ENCODE results near the gene YBX3. TPM values are rescaled to one million over a fixed set of nuclear protein-coding genes. Genes with fewer than 3 reads are reported as not detected.

Gene YBX3
- total and polyA plus RNA-seq, 5 donors: 490 to 928 (median 682) TPM

DNA sequence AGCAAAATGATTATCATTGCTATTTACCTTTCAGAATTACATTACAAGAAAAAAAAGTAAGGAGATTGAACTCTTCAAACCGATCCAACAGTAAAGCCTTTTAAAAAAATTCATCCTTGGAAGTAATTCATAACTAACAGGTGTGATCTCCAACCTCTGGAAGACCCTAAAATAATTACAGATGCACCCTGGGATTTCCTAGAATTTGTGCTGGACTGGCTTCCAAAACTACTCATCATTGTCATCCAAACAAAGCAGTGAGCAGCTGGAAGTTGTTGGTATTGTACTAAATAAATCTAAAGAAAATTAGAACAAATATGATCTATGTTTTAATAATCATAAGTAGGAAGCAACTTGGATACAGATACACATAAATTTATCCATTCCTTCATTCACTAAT, 1.9 kb upstream of the YBX3 start:
- no peaks in the 10 kb centered on the region for H3K27me3 ChIP-seq (ENCODE audit: control insufficient read depth, insufficient read depth)
- H3K4me3 ChIP-seq (ENCODE audit: low read length): no peak overlapping the region
- 86% methylated on average over 1 of the region's 1 CpG for WGBS
- no peaks in the 10 kb centered on the region for H3K9me3 ChIP-seq (ENCODE audit: control insufficient read depth, low read length)
- DNase-seq (no peak), ATAC-seq (no peak)
- H3K27ac ChIP-seq (ENCODE audit: low read length): no peak overlapping the region
- no peaks in the 10 kb centered on the region for H3K4me1 ChIP-seq (ENCODE audit: control insufficient read depth, insufficient read depth, low read length)
- intact Hi-C loops (cut with DNase I): loop anchor here in 2 of 4 donors (10.0 kb wide), 1 partner anchor 110 kb away; the partner anchor contains the start of gene MAGOHB (in 2 of the 2)

DNA sequence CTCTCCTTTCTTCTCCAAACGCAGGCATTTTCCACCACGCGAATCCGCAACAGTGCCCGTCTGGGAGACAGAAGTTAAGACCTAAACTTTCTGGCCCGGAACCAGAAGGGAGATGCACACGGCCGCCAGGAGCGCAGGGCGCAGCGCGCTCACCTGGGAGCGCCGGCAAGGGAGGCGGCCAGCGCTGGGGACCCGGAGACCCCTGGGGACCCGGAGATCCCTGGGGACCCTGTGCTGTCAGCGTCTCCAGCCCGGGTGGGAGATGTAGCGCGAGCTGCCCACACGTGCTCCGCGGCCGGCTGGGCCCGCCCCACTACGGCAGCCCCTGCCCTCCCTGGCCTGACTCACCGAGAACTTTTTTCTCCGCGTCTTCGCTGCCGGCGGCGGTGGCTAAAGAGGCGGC, 620 bp downstream of the YBX3 start:
- Histone ChIP-seq H3K4me1 (ENCODE audit: control insufficient read depth, insufficient read depth, low read length) (peaks cover 5% of the 10 kb centered on the region), H3K27ac (ENCODE audit: low read length) (peak overlapping the region; percentile 87), H3K9me3 (ENCODE audit: control insufficient read depth, low read length) (no peaks in the 10 kb centered on the region), H3K27me3 (ENCODE audit: control insufficient read depth, insufficient read depth) (no peaks in the 10 kb centered on the region), H3K4me3 (ENCODE audit: low read length) (peak overlapping the region; percentile 85)
- intact Hi-C loops (cut with DNase I): loop anchor here in 2 of 4 donors (10.0 kb wide), 1 partner anchor 108 kb away; the partner anchor contains the start of gene MAGOHB (in 2 of the 2)
- DNase-seq (peak; percentile 56 to 83 (median 81)), ATAC-seq (peak; percentile 59 to 70)
- WGBS: under 1% methylated on average over 36 of the region's 36 CpGs

DNA sequence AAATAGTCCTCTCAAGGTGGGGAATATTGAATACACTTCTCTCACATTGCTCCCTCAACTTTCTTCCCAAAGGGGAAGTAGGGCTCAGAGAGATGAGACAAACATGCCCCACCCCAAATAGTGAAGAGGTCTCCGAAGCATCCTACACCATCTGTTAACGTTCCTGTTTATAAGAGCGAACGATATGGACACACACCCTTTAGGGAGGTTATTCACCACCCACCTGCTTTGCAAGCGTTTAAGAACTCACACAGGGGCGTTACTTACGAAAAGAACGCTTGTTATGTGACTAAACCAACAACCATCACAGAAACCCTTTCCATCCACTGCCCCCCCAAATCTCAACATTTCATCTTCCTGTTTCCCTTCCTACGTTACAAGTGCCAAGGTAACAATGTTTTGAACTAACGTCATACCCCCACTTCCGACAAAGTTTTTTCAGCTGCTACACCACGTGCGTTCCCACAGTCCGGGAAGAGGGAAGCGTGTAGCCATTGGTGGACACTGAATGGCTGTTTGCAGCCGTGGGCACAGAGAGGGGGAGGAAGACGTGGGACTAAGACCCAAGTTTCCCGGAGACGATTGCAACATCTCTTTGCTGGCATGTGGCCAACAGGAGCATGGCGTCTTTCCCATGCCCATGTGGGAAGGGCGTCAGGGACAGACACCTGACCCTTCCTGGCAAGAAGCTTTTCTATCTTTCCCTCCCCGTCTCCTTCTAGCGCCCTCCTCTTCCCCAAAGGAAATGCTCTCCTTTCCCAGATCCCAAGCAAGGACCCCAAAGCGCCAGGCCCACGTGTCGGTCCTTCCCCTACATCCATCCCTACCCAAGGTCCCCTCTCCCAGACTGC, 1.2 kb downstream of the YBX3 start:
- H3K27ac ChIP-seq (ENCODE audit: low read length): peak overlapping the region; percentile 87
- no peaks in the 10 kb centered on the region for H3K9me3 ChIP-seq (ENCODE audit: control insufficient read depth, low read length)
- ATAC-seq (peak; percentile 94 to 96), DNase-seq (peak; percentile 93 to 95 (median 94))
- peak overlapping the region; percentile 85 for H3K4me3 ChIP-seq (ENCODE audit: low read length)
- intact Hi-C loops (cut with DNase I): loop anchor here in 2 of 4 donors (10.0 kb wide), 1 partner anchor 107 kb away; the partner anchor contains the start of gene MAGOHB (in 2 of the 2)
- peaks cover 7% of the 10 kb centered on the region for H3K4me1 ChIP-seq (ENCODE audit: control insufficient read depth, insufficient read depth, low read length)
- H3K27me3 ChIP-seq (ENCODE audit: control insufficient read depth, insufficient read depth): no peaks in the 10 kb centered on the region
- under 1% methylated on average over 26 of the region's 26 CpGs for WGBS

DNA sequence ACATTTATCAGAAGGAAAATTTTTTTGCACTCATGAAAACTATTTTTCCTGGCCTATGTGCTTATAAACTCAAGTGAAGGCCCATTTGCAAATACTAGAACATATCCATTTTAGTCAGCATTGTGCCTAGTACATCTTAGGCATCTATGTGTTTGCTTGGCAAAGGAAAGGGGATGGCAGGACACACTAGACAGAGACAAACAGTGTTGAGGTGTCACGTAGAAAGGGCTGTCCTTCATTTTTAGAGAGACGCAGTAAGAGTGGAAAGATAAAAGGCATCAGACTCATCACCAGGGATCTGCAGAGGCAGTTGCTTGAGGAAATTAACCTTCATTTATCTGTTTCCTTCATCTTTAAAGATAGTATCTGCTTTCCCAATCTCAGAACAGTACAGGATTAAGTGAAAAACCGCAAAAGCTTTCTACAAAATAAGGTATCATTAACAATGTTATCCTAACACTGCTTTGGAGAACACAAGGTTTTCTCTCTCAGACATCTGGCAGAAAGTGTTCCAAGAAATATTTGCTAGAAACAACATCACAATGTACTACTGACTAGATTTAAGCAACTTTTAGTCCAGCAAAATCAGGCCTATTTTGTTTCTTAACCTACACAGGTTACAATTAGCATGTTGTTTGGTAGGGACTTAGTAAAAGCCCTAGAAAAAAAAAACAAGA, 2.0 kb downstream of the YBX3 start:
- H3K27me3 ChIP-seq (ENCODE audit: control insufficient read depth, insufficient read depth): no peaks in the 10 kb centered on the region
- whole genome bisulfite sequencing: 26% methylated on average over 3 of the region's 3 CpGs
- peaks cover 7% of the 10 kb centered on the region for H3K4me1 ChIP-seq (ENCODE audit: control insufficient read depth, insufficient read depth, low read length)
- peak in 1 of 2 donors; percentile 5 for ATAC-seq
- H3K9me3 ChIP-seq (ENCODE audit: control insufficient read depth, low read length): no peaks in the 10 kb centered on the region
- peak overlapping the region; percentile 85 for H3K4me3 ChIP-seq (ENCODE audit: low read length)
- H3K27ac ChIP-seq (ENCODE audit: low read length): peak overlapping the region; percentile 87
- intact Hi-C loops (cut with DNase I): loop anchor here in 2 of 4 donors (10.0 kb wide), 1 partner anchor 106 kb away; the partner anchor contains the start of gene MAGOHB (in 2 of the 2)
- no peak for DNase-seq

DNA sequence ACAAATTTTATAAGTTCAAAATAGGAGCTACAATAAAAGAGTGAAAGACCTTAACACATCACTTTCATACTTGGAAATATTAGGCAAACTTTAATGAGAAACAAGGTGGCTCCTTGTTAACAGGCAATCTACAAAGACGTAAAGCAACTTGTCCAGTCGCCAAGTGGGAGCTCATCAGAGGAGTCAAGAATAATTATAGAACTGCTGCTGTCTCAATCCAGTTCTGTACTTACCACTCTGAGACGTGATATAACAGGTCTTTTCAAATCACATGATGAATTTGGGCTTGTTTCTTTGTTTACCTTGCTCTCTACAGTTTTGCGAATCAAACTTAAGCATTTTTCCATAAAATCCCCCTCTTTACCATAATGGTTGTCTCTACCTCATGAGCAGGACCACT, 3.6 kb downstream of the YBX3 start:
- peaks cover 7% of the 10 kb centered on the region for H3K4me1 ChIP-seq (ENCODE audit: control insufficient read depth, insufficient read depth, low read length)
- intact Hi-C loops (cut with DNase I): no loop called here
- no peak for ATAC-seq
- 44% methylated on average over 4 of the region's 4 CpGs for WGBS
- H3K27me3 ChIP-seq (ENCODE audit: control insufficient read depth, insufficient read depth): no peaks in the 10 kb centered on the region
- no peak overlapping the region for H3K27ac ChIP-seq (ENCODE audit: low read length)
- no peak overlapping the region for H3K4me3 ChIP-seq (ENCODE audit: low read length)
- DNase-seq: no peak
- no peaks in the 10 kb centered on the region for H3K9me3 ChIP-seq (ENCODE audit: control insufficient read depth, low read length)

DNA sequence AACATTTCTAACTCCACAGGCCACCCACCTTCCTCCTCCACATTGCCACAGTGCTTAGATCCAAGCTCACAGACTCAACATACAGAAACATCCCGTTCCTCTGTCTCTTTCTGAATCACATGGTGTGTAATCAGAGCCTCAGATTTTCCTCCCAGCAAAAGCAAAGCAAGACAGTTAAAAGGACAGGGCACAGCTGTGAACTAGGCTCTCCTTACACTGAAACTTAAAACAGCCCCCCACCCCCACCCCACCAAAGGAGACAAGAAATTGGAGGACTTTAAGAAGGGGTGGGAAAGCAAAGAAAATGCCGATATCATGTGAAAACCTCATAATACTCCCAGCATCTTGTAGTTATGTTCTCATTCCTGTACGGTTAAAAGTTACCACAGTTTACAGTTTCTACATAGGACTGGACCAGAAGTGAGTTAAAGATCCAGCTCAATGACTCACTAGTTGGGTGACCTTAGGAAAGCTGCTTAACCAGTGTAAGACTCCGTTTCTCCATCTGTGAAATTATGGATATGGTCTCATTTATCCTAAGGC, 4.8 kb downstream of the YBX3 start:
- no peaks in the 10 kb centered on the region for H3K9me3 ChIP-seq (ENCODE audit: control insufficient read depth, low read length)
- H3K4me3 ChIP-seq (ENCODE audit: low read length): peak overlapping the region; percentile 13
- no peak for DNase-seq
- ATAC-seq: no peak
- peak overlapping the region; percentile 73 for H3K27ac ChIP-seq (ENCODE audit: low read length)
- peaks cover 7% of the 10 kb centered on the region for H3K4me1 ChIP-seq (ENCODE audit: control insufficient read depth, insufficient read depth, low read length)
- WGBS: 35% methylated on average over 4 of the region's 4 CpGs
- intact Hi-C loops (cut with DNase I): no loop called here
- no peaks in the 10 kb centered on the region for H3K27me3 ChIP-seq (ENCODE audit: control insufficient read depth, insufficient read depth)

DNA sequence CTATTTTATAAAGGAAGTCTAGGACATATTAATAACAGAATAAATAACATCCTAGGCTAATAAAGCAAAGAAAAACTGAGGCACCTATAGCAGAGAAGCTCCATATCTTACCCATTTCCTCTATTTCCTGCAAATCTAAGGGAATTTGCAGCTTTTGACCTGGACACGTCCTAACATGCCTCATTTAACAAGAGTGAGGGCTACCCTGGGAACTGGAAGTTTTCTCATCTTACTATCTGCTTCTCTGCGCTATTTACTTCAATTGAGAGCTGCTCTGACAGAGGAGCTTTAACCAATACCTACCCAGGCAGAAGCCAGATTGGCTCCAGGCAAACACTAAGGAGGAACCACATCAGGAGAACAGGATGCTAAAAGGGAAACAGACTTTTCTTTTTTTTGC, 5.7 kb downstream of the YBX3 start:
- Histone ChIP-seq H3K27me3 (ENCODE audit: control insufficient read depth, insufficient read depth) (no peaks in the 10 kb centered on the region), H3K27ac (ENCODE audit: low read length) (peak overlapping the region; percentile 85), H3K9me3 (ENCODE audit: control insufficient read depth, low read length) (no peaks in the 10 kb centered on the region), H3K4me1 (ENCODE audit: control insufficient read depth, insufficient read depth, low read length) (peaks cover 7% of the 10 kb centered on the region), H3K4me3 (ENCODE audit: low read length) (no peak overlapping the region)
- intact Hi-C loops (cut with DNase I): no loop called here
- WGBS: 21% methylated on average over 2 of the region's 2 CpGs
- DNase-seq (no peak), ATAC-seq (no peak)

DNA sequence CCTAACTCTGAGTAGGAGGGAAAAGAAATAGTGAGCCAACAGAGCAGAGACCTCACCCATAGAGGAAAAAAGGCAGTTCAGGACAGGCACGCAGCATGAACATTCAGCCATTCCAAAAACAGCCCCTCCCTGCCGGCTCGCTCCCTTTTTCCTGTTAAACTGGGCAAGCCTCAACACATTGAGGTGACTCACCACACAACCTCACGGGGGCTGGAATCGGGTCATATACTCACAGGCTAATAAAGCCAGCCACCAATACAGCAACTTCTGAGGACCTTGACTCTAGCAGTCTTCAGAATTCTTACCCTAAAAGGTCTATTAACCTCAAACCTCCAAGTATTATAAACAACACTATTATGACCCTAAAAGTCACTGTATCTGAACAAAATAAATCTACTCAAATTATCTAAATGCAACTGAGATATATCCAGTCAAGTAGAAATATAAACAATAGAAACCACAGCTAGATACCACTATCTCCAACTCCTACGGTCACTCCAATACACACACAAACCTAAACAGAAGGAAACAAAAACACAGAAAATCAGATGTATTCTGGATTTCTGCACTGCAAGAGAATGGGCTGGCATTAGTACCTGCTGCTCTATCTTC, 6.3 kb downstream of the YBX3 start:
- WGBS: 17% methylated on average over 6 of the region's 6 CpGs
- peak; percentile 87 to 92 (median 89) for DNase-seq
- peak; percentile 95 to 96 for ATAC-seq
- H3K4me1 ChIP-seq (ENCODE audit: control insufficient read depth, insufficient read depth, low read length): peaks cover 7% of the 10 kb centered on the region
- H3K27ac ChIP-seq (ENCODE audit: low read length): peak overlapping the region; percentile 29
- intact Hi-C loops (cut with DNase I): no loop called here
- no peak overlapping the region for H3K4me3 ChIP-seq (ENCODE audit: low read length)
- H3K27me3 ChIP-seq (ENCODE audit: control insufficient read depth, insufficient read depth): no peaks in the 10 kb centered on the region
- H3K9me3 ChIP-seq (ENCODE audit: control insufficient read depth, low read length): no peaks in the 10 kb centered on the region

DNA sequence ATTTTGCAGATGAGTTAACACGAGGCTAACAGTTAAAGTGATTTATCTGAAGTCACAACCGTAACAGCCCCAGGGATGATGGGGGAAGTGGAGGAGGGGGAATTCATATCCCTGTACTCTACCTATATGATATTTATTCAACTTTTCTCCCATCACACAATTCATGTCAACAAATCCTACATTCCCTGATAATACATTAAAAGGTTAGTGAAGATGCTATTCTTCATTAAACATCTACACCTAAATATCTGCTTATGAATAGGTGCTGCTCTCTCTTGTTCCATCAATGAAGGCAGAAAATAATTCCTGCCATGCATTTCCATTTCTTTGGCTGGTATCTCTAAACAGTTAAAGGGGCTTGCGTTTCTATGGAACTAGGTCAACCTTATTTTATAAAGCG, 6.8 kb downstream of the YBX3 start:
- ATAC-seq: no peak
- no peak for DNase-seq
- Histone ChIP-seq H3K27me3 (ENCODE audit: control insufficient read depth, insufficient read depth) (no peaks in the 10 kb centered on the region), H3K9me3 (ENCODE audit: control insufficient read depth, low read length) (no peaks in the 10 kb centered on the region), H3K4me1 (ENCODE audit: control insufficient read depth, insufficient read depth, low read length) (peaks cover 7% of the 10 kb centered on the region), H3K27ac (ENCODE audit: low read length) (peak overlapping the region; percentile 43), H3K4me3 (ENCODE audit: low read length) (no peak overlapping the region)
- intact Hi-C loops (cut with DNase I): no loop called here
- 26% methylated on average over 4 of the region's 4 CpGs for WGBS

DNA sequence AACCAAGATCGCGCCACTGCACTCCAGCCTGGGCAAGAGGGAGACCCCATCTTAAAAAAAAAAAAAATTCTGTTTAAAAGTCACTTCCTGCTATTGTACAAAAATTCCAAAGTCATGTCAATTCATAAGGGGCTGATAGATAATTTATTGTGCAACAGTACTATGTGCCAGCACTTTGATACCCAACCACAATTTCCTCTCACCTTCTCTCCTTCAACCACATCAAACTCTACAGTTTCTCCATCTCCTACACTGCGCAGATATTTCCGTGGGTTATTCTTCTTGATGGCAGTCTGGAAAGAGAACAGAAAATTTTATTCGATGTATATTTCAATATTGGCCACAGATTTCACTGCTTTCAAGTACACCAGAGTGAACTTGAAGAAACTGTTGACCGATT, 7.6 kb downstream of the YBX3 start:
- intact Hi-C loops (cut with DNase I): no loop called here
- 92% methylated on average over 6 of the region's 6 CpGs for WGBS
- Histone ChIP-seq H3K27me3 (ENCODE audit: control insufficient read depth, insufficient read depth) (no peaks in the 10 kb centered on the region), H3K4me1 (ENCODE audit: control insufficient read depth, insufficient read depth, low read length) (peaks cover 7% of the 10 kb centered on the region), H3K9me3 (ENCODE audit: control insufficient read depth, low read length) (no peaks in the 10 kb centered on the region), H3K4me3 (ENCODE audit: low read length) (no peak overlapping the region), H3K27ac (ENCODE audit: low read length) (no peak overlapping the region)
- ATAC-seq (no peak), DNase-seq (no peak)

Data from right cardiac atrium (tissue), 5 donors.